HG03097 (cell line): ENCODE measurements around the gene OLFML2B.
"Not testable (repeated sequence)": the region's sequence is repeated elsewhere in the genome, so short reads cannot be mapped to it uniquely, and the experiment has no call there.

Experiments
- ATAC-seq: cut with Tn5 transposase; IDR thresholded peaks from one replicate; pipeline ENCODE4 v1.9.1; 2021; ENCODE audit not compliant: unreplicated experiment, low FRiP score

Gene OLFML2B

GRCh38 chr1:162036163-162036562 is 12.5 kb upstream of the OLFML2B start:
- ATAC-seq, result no peak

- ATAC-seq, result no peak
Measured at GRCh38 chr1:162035241-162035640, 11.6 kb upstream of the OLFML2B start.

- no peak for ATAC-seq
Measured at GRCh38 chr1:162033428-162033827, 9.8 kb upstream of the OLFML2B start.

GRCh38 chr1:162030759-162031280 is 7.2 kb upstream of the OLFML2B start:
- no peak for ATAC-seq

GRCh38 chr1:162029157-162029556 is 5.5 kb upstream of the OLFML2B start:
- no peak for ATAC-seq

- no peak for ATAC-seq
Measured at GRCh38 chr1:162028726-162029125, 5.1 kb upstream of the OLFML2B start.

- no peak for ATAC-seq
Measured at GRCh38 chr1:162026881-162027280, 3.2 kb upstream of the OLFML2B start.

- no peak for ATAC-seq
Measured at GRCh38 chr1:162025541-162025940, 1.9 kb upstream of the OLFML2B start.

- ATAC-seq, result no peak
Measured at GRCh38 chr1:162023181-162023546, 505 bp downstream of the OLFML2B start.

- ATAC-seq, result no peak
Measured at GRCh38 chr1:162022626-162023025, 1.0 kb downstream of the OLFML2B start.

GRCh38 chr1:162021124-162021523 is 2.5 kb downstream of the OLFML2B start:
- no peak for ATAC-seq

GRCh38 chr1:162020150-162020549 is 3.5 kb downstream of the OLFML2B start:
- ATAC-seq, result no peak

GRCh38 chr1:162019446-162019845 is 4.2 kb downstream of the OLFML2B start:
- no peak for ATAC-seq

GRCh38 chr1:162019006-162019405 is 4.7 kb downstream of the OLFML2B start:
- no peak for ATAC-seq

GRCh38 chr1:162018418-162018817 is 5.3 kb downstream of the OLFML2B start:
- no peak for ATAC-seq

GRCh38 chr1:162017791-162018190 is 5.9 kb downstream of the OLFML2B start:
- not testable (repeated sequence) for ATAC-seq

GRCh38 chr1:162016631-162017030 is 7.0 kb downstream of the OLFML2B start:
- ATAC-seq, result no peak

GRCh38 chr1:162015196-162015595 is 8.5 kb downstream of the OLFML2B start:
- ATAC-seq, result no peak

- no peak for ATAC-seq
Measured at GRCh38 chr1:162014202-162014601, 9.5 kb downstream of the OLFML2B start.

GRCh38 chr1:162013289-162013688 is 10.4 kb downstream of the OLFML2B start:
- ATAC-seq, result no peak

GRCh38 chr1:162011337-162012012 is 12.2 kb downstream of the OLFML2B start:
- ATAC-seq, result no peak

- ATAC-seq, result no peak
Measured at GRCh38 chr1:162010175-162010506, 13.5 kb downstream of the OLFML2B start.
